ENCODE measurements around the gene ATP2A1.

Gene ATP2A1

GRCh38 chr16:28946681-28947080 lies 68.4 kb downstream of the ATP2A1 start:
- H3K9ac ChIP-seq (ENCODE audit: low read depth, low read length, poor library complexity, severe bottlenecking): no peak overlapping the region
- H3K9me3 ChIP-seq (ENCODE audit: insufficient read depth, low read depth, low read length): no peaks in the 10 kb centered on the region
- H3K4me2 ChIP-seq (ENCODE audit: low read depth, low read length, poor library complexity, severe bottlenecking): no peak overlapping the region
- no peak overlapping the region for H2AFZ ChIP-seq (ENCODE audit: low read length)
- H3F3A ChIP-seq (ENCODE audit: low read depth): peaks cover 5% of the 10 kb centered on the region; the same call in 1 of the 2 replicates
- H3K4me3 ChIP-seq (ENCODE audit: low read length, poor library complexity, severe bottlenecking): no peak overlapping the region
- no peaks in the 10 kb centered on the region for H3K27me3 ChIP-seq (ENCODE audit: insufficient read depth, low read length, poor library complexity, severe bottlenecking)
- H4K20me1 ChIP-seq (ENCODE audit: insufficient read depth, low read length, poor library complexity, severe bottlenecking): peaks cover 7% of the 10 kb centered on the region
- peaks cover 8% of the 10 kb centered on the region for H3K79me2 ChIP-seq (ENCODE audit: insufficient read depth, low read length)
- H3K36me3 ChIP-seq (ENCODE audit: insufficient read depth, low read length): no peaks in the 10 kb centered on the region
- TF ChIP-seq EZH2phosphoT487 (IDR thresholded peaks at IDR 0.05; ENCODE audit: borderline replicate concordance): no peak
- TF ChIP-seq, protein P1, sequence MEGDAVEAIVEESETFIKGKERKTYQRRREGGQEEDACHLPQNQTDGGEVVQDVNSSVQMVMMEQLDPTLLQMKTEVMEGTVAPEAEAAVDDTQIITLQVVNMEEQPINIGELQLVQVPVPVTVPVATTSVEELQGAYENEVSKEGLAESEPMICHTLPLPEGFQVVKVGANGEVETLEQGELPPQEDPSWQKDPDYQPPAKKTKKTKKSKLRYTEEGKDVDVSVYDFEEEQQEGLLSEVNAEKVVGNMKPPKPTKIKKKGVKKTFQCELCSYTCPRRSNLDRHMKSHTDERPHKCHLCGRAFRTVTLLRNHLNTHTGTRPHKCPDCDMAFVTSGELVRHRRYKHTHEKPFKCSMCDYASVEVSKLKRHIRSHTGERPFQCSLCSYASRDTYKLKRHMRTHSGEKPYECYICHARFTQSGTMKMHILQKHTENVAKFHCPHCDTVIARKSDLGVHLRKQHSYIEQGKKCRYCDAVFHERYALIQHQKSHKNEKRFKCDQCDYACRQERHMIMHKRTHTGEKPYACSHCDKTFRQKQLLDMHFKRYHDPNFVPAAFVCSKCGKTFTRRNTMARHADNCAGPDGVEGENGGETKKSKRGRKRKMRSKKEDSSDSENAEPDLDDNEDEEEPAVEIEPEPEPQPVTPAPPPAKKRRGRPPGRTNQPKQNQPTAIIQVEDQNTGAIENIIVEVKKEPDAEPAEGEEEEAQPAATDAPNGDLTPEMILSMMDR (conservative IDR thresholded peaks at IDR 0.05; ENCODE audit: low read length): no peak
- peaks cover 11% of the 10 kb centered on the region for H3K4me1 ChIP-seq (ENCODE audit: insufficient read depth, low read length, poor library complexity, severe bottlenecking)
- no peaks in the 10 kb centered on the region for H3K9me2 ChIP-seq (replicated peaks; ENCODE audit: low read depth, low read length)

GRCh38 chr16:28950648-28951409 lies 72.5 kb downstream of the ATP2A1 start, which contains the start of gene NFATC2IP:
Gene NFATC2IP, plus strand, starts transcription at chr16:28950937. Its CDS starts 75 bp downstream, at chr16:28951012.
- H3K4me2 ChIP-seq (ENCODE audit: low read depth, low read length, poor library complexity, severe bottlenecking): peak within 1 kb of the TSS; percentile 99
- TF ChIP-seq EZH2phosphoT487 (IDR thresholded peaks at IDR 0.05; ENCODE audit: borderline replicate concordance): no peak
- TF ChIP-seq, protein P1 (conservative IDR thresholded peaks at IDR 0.05; ENCODE audit: low read length): no peak
- H4K20me1 ChIP-seq (ENCODE audit: insufficient read depth, low read length, poor library complexity, severe bottlenecking): peaks cover 35% of the 10 kb centered on the region
- peaks cover 48% of the 10 kb centered on the region for H3K79me2 ChIP-seq (ENCODE audit: insufficient read depth, low read length)
- H2AFZ ChIP-seq (ENCODE audit: low read length): peak within 1 kb of the TSS; percentile 98
- peak within 1 kb of the TSS; percentile 100 for H3K4me3 ChIP-seq (ENCODE audit: low read length, poor library complexity, severe bottlenecking)
- peak within 1 kb of the TSS; percentile 95 for H3K9ac ChIP-seq (ENCODE audit: low read depth, low read length, poor library complexity, severe bottlenecking)
- peaks cover 33% of the 10 kb centered on the region for H3K4me1 ChIP-seq (ENCODE audit: insufficient read depth, low read length, poor library complexity, severe bottlenecking)
- no peaks in the 10 kb centered on the region for H3K27me3 ChIP-seq (ENCODE audit: insufficient read depth, low read length, poor library complexity, severe bottlenecking)
- peaks cover 22% of the 10 kb centered on the region; the same call in 1 of the 2 replicates for H3K36me3 ChIP-seq (ENCODE audit: insufficient read depth, low read length)
- 0 out of 2 replicates have a peak, but pooled peaks cover 3% of the 10 kb centered on the region for H3F3A ChIP-seq (ENCODE audit: low read depth)
- H3K9me3 ChIP-seq (ENCODE audit: insufficient read depth, low read depth, low read length): no peaks in the 10 kb centered on the region
- no peaks in the 10 kb centered on the region for H3K9me2 ChIP-seq (replicated peaks; ENCODE audit: low read depth, low read length)

GRCh38 chr16:28951410-28951943 lies 73.2 kb downstream of the ATP2A1 start:
- Histone ChIP-seq H3K9me3 (ENCODE audit: insufficient read depth, low read depth, low read length) (no peaks in the 10 kb centered on the region), H3K9ac (ENCODE audit: low read depth, low read length, poor library complexity, severe bottlenecking) (peak overlapping the region; percentile 95), H3K9me2 (replicated peaks; ENCODE audit: low read depth, low read length) (no peaks in the 10 kb centered on the region), H3K79me2 (ENCODE audit: insufficient read depth, low read length) (peaks cover 54% of the 10 kb centered on the region), H2AFZ (ENCODE audit: low read length) (peak overlapping the region; percentile 78; the same call in 1 of the 2 replicates), H4K20me1 (ENCODE audit: insufficient read depth, low read length, poor library complexity, severe bottlenecking) (peaks cover 35% of the 10 kb centered on the region), H3K36me3 (ENCODE audit: insufficient read depth, low read length) (peaks cover 29% of the 10 kb centered on the region), H3K4me3 (ENCODE audit: low read length, poor library complexity, severe bottlenecking) (peak overlapping the region; percentile 100), H3K4me2 (ENCODE audit: low read depth, low read length, poor library complexity, severe bottlenecking) (peak overlapping the region; percentile 99), H3F3A (ENCODE audit: low read depth) (0 out of 2 replicates have a peak, but pooled peaks cover 3% of the 10 kb centered on the region), H3K27me3 (ENCODE audit: insufficient read depth, low read length, poor library complexity, severe bottlenecking) (no peaks in the 10 kb centered on the region), H3K4me1 (ENCODE audit: insufficient read depth, low read length, poor library complexity, severe bottlenecking) (peaks cover 33% of the 10 kb centered on the region)
- no peak for TF ChIP-seq EZH2phosphoT487 (IDR thresholded peaks at IDR 0.05; ENCODE audit: borderline replicate concordance)
- TF ChIP-seq, protein P1 (conservative IDR thresholded peaks at IDR 0.05; ENCODE audit: low read length): no peak

Measured in Loucy (cell line).